Activated naive CD4-positive, alpha-beta T cell treated with anti-CD3 and anti-CD28 coated beads for 36 hours (primary cell): ENCODE measurements around the gene GJC1. TPM values are rescaled to one million over a fixed set of nuclear protein-coding genes. Genes with fewer than 3 reads are reported as not detected.
"Not testable (repeated sequence)": the region's sequence is repeated elsewhere in the genome, so short reads cannot be mapped to it uniquely, and the experiment has no call there.

ENCODE experiments used
- CTCF ChIA-PET: fragments of 350-600 bp; sonication (Branson Sonifier 250); formaldehyde crosslinking; loops from one replicate; lab custom pipeline; 2021; ENCODE audit warnings: antibody characterized with exemption; lab: Charles Lee
- DNase-seq: peaks from one replicate; pipeline ENCODE4 v3.0.0-alpha.2; 2020
- H3K27ac Mint-ChIP-seq: one replicate; pipeline ENCODE4 v1.8.0; 2021; ENCODE audit warnings: mild to moderate bottlenecking, mixed read lengths
- H3K27me3 Mint-ChIP-seq: one replicate; pipeline ENCODE4 v1.8.0; 2021; ENCODE audit warnings: low read depth, mixed read lengths
- H3K36me3 Mint-ChIP-seq: one replicate; pipeline ENCODE4 v1.8.0; 2021; ENCODE audit warnings: low read depth, mixed read lengths
- H3K4me1 Mint-ChIP-seq: one replicate; pipeline ENCODE4 v1.8.0; 2021; ENCODE audit warnings: low read depth, mixed read lengths
- H3K4me3 Mint-ChIP-seq: one replicate; pipeline ENCODE4 v1.8.0; 2021; ENCODE audit warnings: mild to moderate bottlenecking, moderate library complexity, mixed read lengths
- H3K9me3 Mint-ChIP-seq: one replicate; pipeline ENCODE4 v1.8.0; 2021; ENCODE audit warnings: mixed read lengths
- intact Hi-C: fragments of 100-400 bp; cut with micrococcal nuclease; formaldehyde crosslinking; loops from one replicate; pipeline ENCODE4 v1.15.1; 2023
- total RNA-seq, 2 experiments: library from RNA; stranded (reverse); gene quantifications; one replicate each; pipeline ENCODE4 v1.2.3, GENCODE V29; 2021

The GJC1 gene
- total RNA-seq, 2 experiments from 2014 or later = 2.5 TPM

DNA sequence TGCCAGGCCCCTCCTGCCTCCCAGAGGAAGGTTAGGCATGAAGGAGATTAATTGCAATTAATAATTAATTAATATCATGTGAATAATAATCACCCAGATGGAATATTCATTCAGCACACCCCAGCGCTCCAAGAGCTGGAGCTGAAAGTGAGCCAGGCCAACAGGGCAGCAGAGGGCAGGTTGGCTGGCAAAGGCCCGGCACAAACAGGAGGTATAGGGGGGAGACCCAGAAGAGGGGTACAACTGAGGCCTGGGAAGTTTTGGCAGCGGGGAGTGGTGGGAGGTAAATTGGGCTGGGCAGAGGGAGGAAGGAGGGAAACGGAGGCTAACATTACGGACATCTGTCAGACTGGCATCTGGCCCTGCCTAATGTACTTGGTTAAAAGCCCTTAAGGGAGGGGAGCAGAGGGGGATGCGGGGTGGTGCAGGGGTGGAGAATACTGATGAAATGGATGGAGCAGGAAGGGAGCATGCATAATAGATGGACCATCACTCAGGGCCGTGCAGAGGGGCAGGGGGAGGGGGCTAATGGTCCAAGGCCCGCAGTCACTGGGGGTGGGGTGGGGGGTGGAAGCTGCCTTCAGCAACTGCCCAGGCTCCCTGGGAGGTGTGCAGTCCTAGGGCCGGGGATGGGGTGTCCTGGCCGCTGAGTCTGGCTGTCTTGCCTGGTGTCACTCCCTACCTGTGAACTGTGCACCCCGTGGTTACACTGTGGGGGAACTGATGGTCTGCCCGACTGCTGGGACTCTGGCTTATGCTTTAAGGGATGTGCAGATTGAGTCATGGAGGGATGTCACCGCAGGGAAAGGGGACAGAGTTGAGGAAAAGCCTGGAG is 69.4 kb downstream of the GJC1 start:
- no peaks in the 10 kb centered on the region for H3K9me3 Mint-ChIP-seq
- DNase-seq = no peak
- no peak overlapping the region for H3K27ac Mint-ChIP-seq
- no peak overlapping the region for H3K4me3 Mint-ChIP-seq
- H3K27me3 Mint-ChIP-seq = peaks cover 28% of the 10 kb centered on the region
- intact Hi-C loops = no loop called here
- CTCF ChIA-PET = no interaction called here
- H3K36me3 Mint-ChIP-seq = no peaks in the 10 kb centered on the region
- H3K4me1 Mint-ChIP-seq = no peaks in the 10 kb centered on the region

DNA sequence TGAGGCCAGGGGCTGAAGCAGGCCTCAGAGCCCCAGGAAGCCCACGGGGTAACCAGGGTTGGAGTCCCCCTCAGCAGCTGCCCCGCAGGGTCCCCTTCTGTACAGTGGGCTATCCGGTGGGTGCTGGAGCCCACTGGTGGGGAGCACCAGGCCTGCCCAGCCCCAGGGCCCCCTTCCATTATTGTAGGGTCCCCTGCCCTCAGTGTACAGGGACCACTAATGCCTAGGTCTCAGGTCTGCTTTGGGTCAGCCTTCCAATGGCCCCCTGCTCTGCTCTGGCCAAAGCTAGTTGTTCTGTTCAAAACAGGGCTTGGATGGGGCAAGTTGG is 70.2 kb downstream of the GJC1 start:
- Mint-ChIP-seq H3K27ac (no peak overlapping the region), H3K4me3 (no peak overlapping the region), H3K36me3 (no peaks in the 10 kb centered on the region), H3K27me3 (peaks cover 28% of the 10 kb centered on the region), H3K9me3 (no peaks in the 10 kb centered on the region), H3K4me1 (no peaks in the 10 kb centered on the region)
- CTCF ChIA-PET = no interaction called here
- intact Hi-C loops = no loop called here
- no peak for DNase-seq

DNA sequence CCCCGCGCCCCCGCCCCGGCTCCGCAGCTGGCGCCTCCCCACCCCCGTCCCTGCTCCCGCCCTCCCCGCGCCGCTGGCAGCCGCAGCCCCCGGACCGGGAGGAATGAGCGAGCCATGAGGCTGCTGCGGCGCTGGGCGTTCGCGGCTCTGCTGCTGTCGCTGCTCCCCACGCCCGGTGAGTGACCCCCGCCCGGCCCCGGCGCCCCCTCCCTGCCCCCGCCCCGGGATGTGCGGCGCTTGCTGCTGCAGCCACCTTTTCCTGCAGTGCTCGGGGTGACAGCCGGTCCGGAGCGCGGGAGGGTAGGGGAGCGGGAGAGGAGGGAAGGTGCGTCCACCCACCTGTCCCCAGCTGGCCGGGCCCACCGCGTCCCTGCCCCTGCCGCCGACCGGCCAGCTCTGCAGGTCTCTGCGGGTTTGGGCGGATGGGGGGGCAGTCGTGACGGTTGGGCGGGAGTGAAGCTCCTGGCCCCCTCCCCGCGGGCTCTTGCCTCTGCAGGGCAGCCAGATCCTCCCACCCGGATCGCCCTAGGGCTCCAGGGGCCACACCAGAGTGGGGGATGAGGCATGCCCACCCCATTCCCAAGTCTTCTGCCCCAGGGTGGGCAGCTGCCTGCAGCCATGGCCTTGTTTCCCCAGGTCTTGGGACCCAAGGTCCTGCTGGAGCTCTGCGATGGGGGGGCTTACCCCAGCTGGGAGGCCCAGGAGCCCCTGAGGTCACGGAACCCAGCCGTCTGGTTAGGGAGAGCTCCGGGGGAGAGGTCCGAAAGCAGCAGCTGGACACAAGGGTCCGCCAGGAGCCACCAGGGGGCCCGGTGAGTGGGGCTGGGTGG is 70.8 kb downstream of the GJC1 start:
- Mint-ChIP-seq H3K4me1 (no peaks in the 10 kb centered on the region), H3K27me3 (peaks cover 28% of the 10 kb centered on the region), H3K9me3 (no peaks in the 10 kb centered on the region), H3K4me3 (no peak overlapping the region), H3K36me3 (no peaks in the 10 kb centered on the region), H3K27ac (no peak overlapping the region)
- intact Hi-C loops = no loop called here
- DNase-seq = no peak
- CTCF ChIA-PET = no interaction called here

DNA sequence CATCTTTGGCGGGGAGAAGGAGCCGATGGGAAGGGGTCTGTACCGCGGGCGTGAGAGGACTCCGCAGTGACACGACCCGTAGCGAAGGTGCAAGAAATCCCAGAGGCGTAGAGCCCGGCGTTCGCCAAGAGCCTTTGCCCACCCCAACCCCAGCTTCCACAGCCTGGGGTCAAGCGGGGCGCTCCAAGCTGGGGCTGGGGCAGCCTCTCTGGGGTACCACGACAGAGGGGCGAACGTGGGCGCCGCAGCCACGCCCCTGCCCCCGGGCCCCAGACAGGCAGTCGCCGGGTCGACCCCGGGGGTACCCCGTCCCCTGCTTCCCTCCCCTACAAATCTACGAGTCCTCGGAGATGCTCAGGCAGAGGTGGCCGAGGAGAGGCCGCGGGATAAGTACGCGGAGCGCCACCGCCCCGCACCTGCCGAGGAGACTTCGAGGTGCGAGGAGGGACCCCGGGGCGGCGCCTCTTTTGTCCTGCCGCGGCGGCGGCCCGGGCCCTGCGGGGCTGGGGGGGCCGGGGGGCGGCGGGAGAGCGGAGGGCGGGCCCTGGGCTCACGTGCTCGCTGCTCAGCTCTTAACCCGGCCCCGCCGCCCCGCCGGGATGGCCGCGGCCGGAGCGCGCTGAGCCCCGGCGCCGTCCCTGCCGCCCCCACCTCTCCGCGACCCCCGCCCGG is 71.5 kb downstream of the GJC1 start, which contains the start of gene ADAM11:
Gene ADAM11, plus strand, starts transcription at position 575 of the 672 bp plus-strand sequence. CDS start 212 bp downstream, outside the sequence.
- CTCF ChIA-PET = no interaction called here
- no peak for DNase-seq
- intact Hi-C loops = no loop called here
- Mint-ChIP-seq H3K27me3 (peaks cover 30% of the 10 kb centered on the region), H3K9me3 (no peaks in the 10 kb centered on the region), H3K4me1 (no peaks in the 10 kb centered on the region), H3K4me3 (no peak within 1 kb of the TSS), H3K27ac (no peak within 1 kb of the TSS), H3K36me3 (no peaks in the 10 kb centered on the region)

DNA sequence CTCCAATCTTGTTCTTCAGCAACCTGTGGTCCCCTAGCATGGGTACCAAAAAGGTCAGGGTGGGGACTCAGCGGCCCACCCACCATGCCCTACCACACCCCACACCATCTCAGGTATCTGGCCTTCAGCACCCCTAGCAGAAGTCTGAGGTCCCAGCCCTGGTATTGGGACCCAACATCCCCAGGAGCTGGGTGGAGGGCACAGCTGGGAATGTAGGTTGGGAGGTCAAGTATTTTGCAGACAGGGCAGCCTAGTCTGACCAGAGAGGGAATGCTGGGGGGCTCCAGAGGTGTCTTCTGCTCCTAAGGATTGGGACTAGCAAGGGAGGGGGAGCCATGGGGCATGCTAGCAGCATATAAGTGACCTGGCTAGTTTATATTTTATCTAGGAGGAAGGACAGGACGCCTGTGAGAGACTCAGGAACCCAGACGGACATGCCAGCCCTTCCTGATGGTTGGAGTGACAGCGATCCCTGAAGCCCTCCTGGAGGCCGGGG is 72.1 kb downstream of the GJC1 start:
- no peaks in the 10 kb centered on the region for H3K4me1 Mint-ChIP-seq
- H3K27me3 Mint-ChIP-seq = peaks cover 30% of the 10 kb centered on the region
- no peaks in the 10 kb centered on the region for H3K9me3 Mint-ChIP-seq
- DNase-seq = no peak
- H3K27ac Mint-ChIP-seq = no peak overlapping the region
- no peak overlapping the region for H3K4me3 Mint-ChIP-seq
- CTCF ChIA-PET = no interaction called here
- H3K36me3 Mint-ChIP-seq = no peaks in the 10 kb centered on the region
- intact Hi-C loops = no loop called here

DNA sequence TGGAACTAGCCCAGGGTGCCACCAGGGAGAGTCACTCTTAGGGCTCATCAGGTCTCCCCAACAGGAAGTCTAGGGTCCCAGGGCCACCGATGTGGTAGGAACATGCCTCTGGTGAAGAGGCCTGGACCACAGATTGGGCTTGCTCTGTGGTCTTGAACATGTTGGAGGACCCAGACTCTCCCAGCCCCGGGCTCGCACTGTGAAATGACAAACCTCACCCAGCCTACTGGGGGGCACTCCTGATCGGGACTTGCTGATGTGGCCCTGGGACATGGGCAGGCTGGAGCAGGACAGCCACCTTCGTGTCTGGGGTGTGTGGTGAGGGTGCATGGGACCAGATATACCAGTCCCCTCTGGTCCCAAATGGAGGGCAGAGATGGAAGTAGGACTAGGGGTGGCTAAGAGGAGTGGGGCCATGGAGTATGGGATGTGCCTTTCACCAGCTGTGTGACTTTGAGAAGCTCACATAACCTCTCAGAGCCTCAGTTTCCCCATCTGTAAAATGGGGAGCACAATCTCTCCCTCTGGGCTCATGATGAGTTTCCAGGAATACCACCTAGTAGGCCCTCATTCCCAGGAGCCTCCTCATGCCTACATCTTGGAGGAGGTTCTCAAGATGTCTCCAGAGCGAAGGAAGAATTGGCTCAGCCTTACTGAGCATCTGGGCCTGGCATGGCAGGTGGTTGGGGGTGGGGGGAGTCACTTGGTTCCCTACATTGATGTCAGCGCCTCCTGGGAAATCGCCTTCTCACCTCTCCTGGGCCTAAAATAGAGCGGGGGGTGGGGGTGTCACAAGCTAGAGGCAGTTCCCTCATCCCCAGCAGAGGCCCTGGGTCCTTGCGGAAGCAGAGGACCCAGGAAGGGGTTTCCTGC is 72.8 kb downstream of the GJC1 start:
- DNase-seq = no peak
- CTCF ChIA-PET = no interaction called here
- H3K27ac Mint-ChIP-seq = no peak overlapping the region
- no peaks in the 10 kb centered on the region for H3K4me1 Mint-ChIP-seq
- H3K4me3 Mint-ChIP-seq = no peak overlapping the region
- intact Hi-C loops = no loop called here
- H3K27me3 Mint-ChIP-seq = peaks cover 30% of the 10 kb centered on the region
- no peaks in the 10 kb centered on the region for H3K9me3 Mint-ChIP-seq
- no peaks in the 10 kb centered on the region for H3K36me3 Mint-ChIP-seq

DNA sequence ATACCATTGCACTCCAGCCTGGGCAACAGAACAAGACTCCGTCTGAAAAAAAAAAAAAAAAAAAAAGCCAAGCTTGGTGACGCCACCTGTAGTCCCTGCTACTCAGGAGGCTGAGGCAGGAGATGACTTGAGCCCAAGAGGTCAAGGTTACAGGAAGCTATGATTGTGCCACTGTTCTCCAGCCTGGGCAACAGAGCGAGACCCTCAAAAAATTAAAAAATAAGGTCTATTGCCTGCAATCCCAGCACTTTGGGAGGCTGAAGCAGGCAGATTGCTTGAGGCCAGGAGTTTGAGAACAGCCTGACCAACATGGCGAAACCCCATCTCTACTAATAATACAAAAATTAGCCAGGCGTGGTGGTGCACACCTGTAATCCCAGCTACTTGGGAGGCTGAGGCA is 74.9 kb downstream of the GJC1 start:
- intact Hi-C loops, H3K4me1 Mint-ChIP-seq, H3K4me3 Mint-ChIP-seq, DNase-seq, H3K27ac Mint-ChIP-seq, H3K9me3 Mint-ChIP-seq: not testable (repeated sequence)
- Mint-ChIP-seq H3K36me3 (peaks cover 13% of the 10 kb centered on the region), H3K27me3 (peaks cover 18% of the 10 kb centered on the region)
- CTCF ChIA-PET = interaction anchor here (0.8 kb wide), 1 partner anchor 21 kb away, joined by 4 read pairs; no protein-coding TSS in a partner anchor

DNA sequence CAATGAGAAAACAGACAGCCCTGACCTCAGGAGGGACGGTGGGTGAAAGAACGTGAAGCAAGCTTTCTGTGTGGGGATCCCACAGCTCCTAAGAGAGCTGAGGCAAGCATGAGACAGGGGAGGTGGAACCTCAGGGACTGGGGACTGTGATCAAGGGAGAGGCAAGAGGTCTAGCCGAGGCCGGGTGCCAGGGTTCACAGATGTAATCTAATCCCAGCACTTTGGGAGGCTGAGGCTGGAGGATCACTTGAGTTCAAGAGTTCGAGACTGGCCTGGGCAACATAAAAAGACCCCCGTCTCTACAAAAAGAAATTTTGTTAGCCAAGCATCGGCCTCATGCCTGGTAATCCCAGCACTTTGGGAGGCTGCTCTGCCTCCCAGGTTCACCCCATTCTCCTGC is 75.8 kb downstream of the GJC1 start:
- no peaks in the 10 kb centered on the region for H3K9me3 Mint-ChIP-seq
- CTCF ChIA-PET = no interaction called here
- H3K4me3 Mint-ChIP-seq = no peak overlapping the region
- DNase-seq = no peak
- no peaks in the 10 kb centered on the region for H3K4me1 Mint-ChIP-seq
- H3K27me3 Mint-ChIP-seq = peaks cover 17% of the 10 kb centered on the region
- intact Hi-C loops = no loop called here
- H3K27ac Mint-ChIP-seq = no peak overlapping the region
- peaks cover 15% of the 10 kb centered on the region for H3K36me3 Mint-ChIP-seq

DNA sequence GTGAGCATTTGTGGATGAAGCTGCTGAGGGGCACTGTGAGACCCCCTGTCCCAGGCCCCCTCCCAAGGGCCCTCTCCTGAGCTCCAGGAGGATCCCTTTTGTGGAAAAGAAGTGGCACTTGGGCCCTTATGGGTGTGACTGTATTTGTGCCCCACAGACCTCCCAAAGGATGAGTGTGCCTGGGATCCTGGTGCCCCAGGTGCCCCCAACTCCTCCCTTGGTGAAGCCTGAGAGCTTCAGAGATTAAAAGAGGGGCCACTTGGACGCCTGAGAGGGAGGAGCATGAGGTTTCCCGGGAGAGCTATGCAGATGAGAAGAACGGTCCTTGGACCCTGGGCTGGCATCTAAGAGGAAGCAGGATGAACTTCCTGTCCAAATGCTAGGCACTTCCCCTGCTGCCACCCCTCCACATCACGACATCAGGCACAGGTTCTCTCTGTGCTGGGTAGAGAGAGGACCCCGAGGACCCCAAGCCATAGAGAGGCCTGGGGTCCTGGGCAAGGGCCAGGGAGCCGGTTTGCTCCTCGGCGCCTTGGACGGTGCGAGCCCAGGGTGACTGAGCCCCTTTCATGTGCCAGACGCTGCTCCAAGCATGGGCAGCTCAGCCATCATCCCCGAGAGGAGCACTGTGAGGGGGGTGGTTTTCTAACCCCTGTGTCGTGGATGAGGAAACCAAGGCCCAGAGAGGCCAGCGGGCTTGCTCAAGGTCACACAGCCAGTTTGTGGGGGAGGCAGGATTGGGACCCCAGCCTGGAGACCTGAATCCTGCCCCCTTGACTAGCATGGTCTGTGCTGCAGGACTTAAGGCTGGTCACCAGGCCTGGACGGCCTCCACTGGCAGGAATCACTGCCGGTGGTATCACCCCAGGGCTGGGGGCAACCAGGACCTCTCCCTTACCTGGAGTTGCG is 76.9 kb downstream of the GJC1 start:
- no peaks in the 10 kb centered on the region for H3K9me3 Mint-ChIP-seq

DNA sequence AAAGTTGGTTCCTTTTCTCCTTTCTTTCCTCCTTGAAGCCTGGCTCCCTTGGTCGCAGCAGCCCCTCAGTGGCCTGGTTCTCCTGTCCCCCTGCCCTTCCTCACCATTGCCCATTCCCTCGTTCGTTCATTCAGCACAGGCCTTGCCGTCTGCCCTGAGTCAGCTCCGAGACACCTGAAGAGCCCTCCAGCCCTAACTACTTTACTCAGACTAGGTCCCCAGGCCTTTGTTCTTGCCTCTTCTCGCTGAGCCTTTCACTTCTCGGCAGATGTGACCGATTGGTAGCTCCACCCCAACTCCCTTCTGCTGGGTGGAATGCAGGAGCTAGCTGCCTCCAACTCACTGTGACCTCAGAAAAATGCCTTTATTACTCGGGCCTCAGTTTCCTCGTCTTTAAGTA is 78.3 kb downstream of the GJC1 start:
- H3K27ac Mint-ChIP-seq = no peak overlapping the region

More for the DNA sequence above, 76.9 kb downstream of the GJC1 start:
- Mint-ChIP-seq H3K36me3 (peaks cover 15% of the 10 kb centered on the region), H3K4me3 (no peak overlapping the region), H3K27ac (no peak overlapping the region), H3K4me1 (no peaks in the 10 kb centered on the region), H3K27me3 (peaks cover 16% of the 10 kb centered on the region)
- CTCF ChIA-PET = no interaction called here
- intact Hi-C loops = no loop called here
- no peak for DNase-seq

DNA sequence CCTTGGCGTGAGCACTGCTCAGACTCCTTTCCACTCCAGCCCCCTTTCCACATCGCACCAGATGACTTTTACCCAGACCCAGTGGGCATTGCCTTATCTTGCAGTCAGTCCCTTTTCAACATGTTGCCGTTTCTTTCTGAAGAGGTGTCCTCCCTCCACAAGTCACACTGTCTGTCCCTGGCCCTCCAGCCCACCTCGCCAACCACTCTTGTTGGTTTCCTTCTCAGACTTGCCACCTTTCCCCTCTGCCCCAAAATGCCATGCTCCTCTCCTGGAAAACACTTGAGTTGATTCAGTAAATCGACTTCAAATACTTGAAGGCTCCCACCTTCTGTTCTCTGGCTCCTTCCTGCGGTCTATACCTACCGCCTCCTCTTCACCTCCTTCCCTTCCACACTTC is 78.8 kb downstream of the GJC1 start:
- DNase-seq = no peak
- intact Hi-C loops = no loop called here
- peaks cover 2% of the 10 kb centered on the region for H3K27me3 Mint-ChIP-seq
- H3K9me3 Mint-ChIP-seq = no peaks in the 10 kb centered on the region
- CTCF ChIA-PET = no interaction called here
- H3K4me1 Mint-ChIP-seq = no peaks in the 10 kb centered on the region
- H3K27ac Mint-ChIP-seq = no peak overlapping the region
- peaks cover 16% of the 10 kb centered on the region for H3K36me3 Mint-ChIP-seq
- no peak overlapping the region for H3K4me3 Mint-ChIP-seq

More for the DNA sequence above, 78.3 kb downstream of the GJC1 start:
- DNase-seq = no peak
- H3K4me1 Mint-ChIP-seq = no peaks in the 10 kb centered on the region
- H3K9me3 Mint-ChIP-seq = no peaks in the 10 kb centered on the region
- H3K4me3 Mint-ChIP-seq = no peak overlapping the region
- peaks cover 16% of the 10 kb centered on the region for H3K36me3 Mint-ChIP-seq
- peaks cover 2% of the 10 kb centered on the region for H3K27me3 Mint-ChIP-seq
- intact Hi-C loops = no loop called here
- CTCF ChIA-PET = interaction anchor here (0.7 kb wide), 1 partner anchor 352 kb away, joined by 3 read pairs; no protein-coding TSS in a partner anchor
